Osteoblast (primary cell): ENCODE data around the gene STAT1. TPM values are rescaled to one million over a fixed set of nuclear protein-coding genes. Genes with fewer than 3 reads are reported as not detected.
A peak's percentile ranks its signal among the peaks of the same experiment; 100 is the strongest.

Experiments
- DNase-seq: peaks from one replicate; pipeline ENCODE4 v3.0.0; 2011; ENCODE audit warnings: low spot score, mixed read lengths; ENCODE audit not compliant: insufficient read length; ENCODE audit errors: missing footprints
- H2AFZ ChIP-seq: 2 replicates; pipeline ENCODE4 v1.6.0; 2011; ENCODE audit warnings: mild to moderate bottlenecking, low read length
- H3K27ac ChIP-seq: 2 replicates; pipeline ENCODE4 v1.5.1; 2011; ENCODE audit warnings: mild to moderate bottlenecking, low read depth, low read length, moderate library complexity
- H3K27me3 ChIP-seq: 2 replicates; pipeline ENCODE4 v1.6.0; 2012; ENCODE audit warnings: mild to moderate bottlenecking, control low read depth, inconsistent platforms, low read length, moderate library complexity; ENCODE audit not compliant: insufficient read depth
- H3K36me3 ChIP-seq: 2 replicates; pipeline ENCODE4 v1.5.1; 2011; ENCODE audit warnings: mild to moderate bottlenecking, low read length, control low read depth, moderate library complexity; ENCODE audit not compliant: insufficient read depth
- H3K4me1 ChIP-seq: 2 replicates; pipeline ENCODE4 v1.5.1; 2011; ENCODE audit warnings: mild to moderate bottlenecking, low read length, control low read depth, moderate library complexity; ENCODE audit not compliant: insufficient read depth
- H3K4me2 ChIP-seq: 2 replicates; pipeline ENCODE4 v1.6.0; 2011; ENCODE audit warnings: mild to moderate bottlenecking, low read length; ENCODE audit not compliant: insufficient read depth
- H3K4me3 ChIP-seq: fragments of 200-600 bp; sonication (generic); 3 replicates; pipeline ENCODE4 v1.5.1; 2012; ENCODE audit warnings: mild to moderate bottlenecking, low read length, inconsistent platforms; ENCODE audit not compliant: insufficient read depth
- H3K79me2 ChIP-seq: 2 replicates; pipeline ENCODE4 v1.6.0; 2012; ENCODE audit warnings: mild to moderate bottlenecking, low read length, control low read depth, inconsistent platforms; ENCODE audit not compliant: insufficient read depth
- H3K9me3 ChIP-seq: 2 replicates; pipeline ENCODE4 v1.5.1; 2011; ENCODE audit warnings: low read depth, low read length, control low read depth
- H4K20me1 ChIP-seq: 2 replicates; pipeline ENCODE4 v1.6.0; 2012; ENCODE audit warnings: mild to moderate bottlenecking, low read length, control low read depth; ENCODE audit not compliant: insufficient read depth
- CTCF ChIP-seq: IDR thresholded peaks from 2 replicates; pipeline ENCODE4 v1.5.1; 2011; ENCODE audit warnings: mild to moderate bottlenecking, low read depth, low read length, moderate library complexity; ENCODE audit errors: extremely low read depth
- total RNA-seq: library from RNA; depleted of rRNA; stranded (reverse); fragments of >200 nt; gene quantifications from 2 replicates; pipeline ENCODE4 v1.2.3, GENCODE V29; 2012

STAT1 gene
- total RNA-seq, 1 donor, result 530 TPM

- Histone ChIP-seq H3K27me3 (no peaks in the 10 kb centered on the region), H3K36me3 (peaks cover 100% of the 10 kb centered on the region), H2AFZ (no peak overlapping the region), H3K4me1 (peaks cover 12% of the 10 kb centered on the region), H3K9me3 (no peaks in the 10 kb centered on the region), H3K79me2 (peaks cover 3% of the 10 kb centered on the region), H3K4me3 (no peak overlapping the region), H4K20me1 (peaks cover 12% of the 10 kb centered on the region), H3K4me2 (no peak overlapping the region), H3K27ac (no peak overlapping the region)
- DNase-seq, result no peak
- no peak for TF ChIP-seq CTCF
These were observed 26.9 kb downstream of the STAT1 start for GRCh38 chr2:190987116-190987515.

- peaks cover 100% of the 10 kb centered on the region for H3K36me3 ChIP-seq
- no peak for TF ChIP-seq CTCF
- no peak overlapping the region for H3K4me3 ChIP-seq
- H3K79me2 ChIP-seq, result peaks cover 3% of the 10 kb centered on the region
- no peak for DNase-seq
- H4K20me1 ChIP-seq, result peaks cover 11% of the 10 kb centered on the region
- no peaks in the 10 kb centered on the region for H3K27me3 ChIP-seq
- no peak overlapping the region for H3K4me2 ChIP-seq
- H3K9me3 ChIP-seq, result no peaks in the 10 kb centered on the region
- H3K4me1 ChIP-seq, result peaks cover 12% of the 10 kb centered on the region
- no peak overlapping the region for H2AFZ ChIP-seq
- H3K27ac ChIP-seq, result peak overlapping the region; percentile 30
These were observed 27.6 kb downstream of the STAT1 start for GRCh38 chr2:190986221-190986953.

GRCh38 chr2:190984595-190984994 lies 29.4 kb downstream of the STAT1 start:
- peak; percentile 78 for DNase-seq
- H3K27me3 ChIP-seq, result no peaks in the 10 kb centered on the region
- no peaks in the 10 kb centered on the region for H3K9me3 ChIP-seq
- no peak overlapping the region for H3K4me3 ChIP-seq
- peaks cover 100% of the 10 kb centered on the region for H3K36me3 ChIP-seq
- H4K20me1 ChIP-seq, result peaks cover 27% of the 10 kb centered on the region
- H2AFZ ChIP-seq, result no peak overlapping the region
- H3K4me2 ChIP-seq, result no peak overlapping the region
- peak overlapping the region; percentile 15 for H3K27ac ChIP-seq
- TF ChIP-seq CTCF, result no peak
- H3K79me2 ChIP-seq, result peaks cover 3% of the 10 kb centered on the region
- H3K4me1 ChIP-seq, result peaks cover 19% of the 10 kb centered on the region

- no peak overlapping the region for H3K27ac ChIP-seq
- H3K4me2 ChIP-seq, result no peak overlapping the region
- H3K36me3 ChIP-seq, result peaks cover 100% of the 10 kb centered on the region
- H4K20me1 ChIP-seq, result peaks cover 32% of the 10 kb centered on the region
- peaks cover 27% of the 10 kb centered on the region for H3K4me1 ChIP-seq
- H3K79me2 ChIP-seq, result peaks cover 3% of the 10 kb centered on the region
- no peak for TF ChIP-seq CTCF
- H3K4me3 ChIP-seq, result no peak overlapping the region
- no peak overlapping the region for H2AFZ ChIP-seq
- H3K9me3 ChIP-seq, result no peaks in the 10 kb centered on the region
- H3K27me3 ChIP-seq, result no peaks in the 10 kb centered on the region
- DNase-seq, result no peak
These were observed 31.5 kb downstream of the STAT1 start for GRCh38 chr2:190982262-190983034.
